ENCODE results near the gene UQCC2.

The UQCC2 gene

DNA sequence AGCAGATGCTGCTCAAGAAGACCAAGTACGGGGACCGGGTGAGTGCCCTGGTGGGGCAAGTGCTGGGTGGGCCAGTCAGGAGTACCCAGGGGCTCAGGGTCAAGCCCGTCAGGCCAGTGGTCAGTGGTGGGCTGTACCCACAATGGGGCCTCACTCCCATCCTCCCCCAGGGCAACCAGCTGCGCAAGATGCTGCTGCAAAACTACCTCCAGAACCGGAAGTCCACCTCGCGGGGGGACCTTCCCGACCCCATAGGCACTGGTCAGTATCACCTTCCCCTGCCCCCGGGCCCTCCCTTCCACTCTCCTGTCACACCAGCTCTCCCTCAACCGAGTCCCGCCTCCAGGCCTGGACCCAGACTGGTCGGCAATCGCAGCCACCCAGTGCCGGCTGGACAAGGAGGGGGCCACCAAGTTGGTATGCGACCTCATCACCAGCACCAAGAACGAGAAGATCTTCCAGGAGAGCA, 27.0 kb downstream of the UQCC2 start:
- TF ChIP-seq CTCF (conservative IDR thresholded peaks at IDR 0.05) (no peak), ZFX (IDR thresholded peaks at IDR 0.05) (no peak)
- H3K27ac ChIP-seq: no peak overlapping the region

- TF ChIP-seq ZFX (IDR thresholded peaks at IDR 0.05): no peak
- TF ChIP-seq CTCF (conservative IDR thresholded peaks at IDR 0.05): no peak
- H3K27ac ChIP-seq: no peak overlapping the region
These were observed 27.7 kb downstream of the UQCC2 start for GRCh38 chr6:33683576-33684427.

DNA sequence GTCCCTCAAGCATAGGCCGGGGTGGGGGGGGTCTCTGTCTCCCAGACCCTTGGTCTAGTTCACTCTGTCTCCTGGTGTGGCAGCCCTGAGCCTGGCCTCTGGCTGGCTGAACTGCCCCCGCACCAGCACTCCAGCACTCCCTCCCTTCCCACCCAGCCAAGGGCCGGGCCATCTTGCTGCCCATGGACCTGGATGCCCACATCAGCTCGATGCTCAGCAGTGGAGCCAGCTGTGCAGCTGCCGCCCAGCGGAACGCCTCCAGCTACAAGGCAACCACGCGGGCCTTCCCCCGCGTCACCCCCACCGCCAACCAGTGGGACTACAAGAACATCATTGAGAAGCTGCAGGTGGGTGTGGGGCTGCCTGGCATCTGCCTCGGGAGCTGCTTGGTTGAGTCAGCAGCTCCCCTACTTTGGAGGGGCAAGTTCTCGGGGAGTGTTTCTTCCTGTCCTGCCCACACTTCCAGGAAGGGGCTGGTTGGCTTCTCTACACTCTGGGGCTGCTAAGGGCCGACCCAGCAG, 28.4 kb downstream of the UQCC2 start:
- H3K27ac ChIP-seq: no peak overlapping the region
- TF ChIP-seq CTCF (conservative IDR thresholded peaks at IDR 0.05) (no peak), ZFX (IDR thresholded peaks at IDR 0.05) (no peak)

DNA sequence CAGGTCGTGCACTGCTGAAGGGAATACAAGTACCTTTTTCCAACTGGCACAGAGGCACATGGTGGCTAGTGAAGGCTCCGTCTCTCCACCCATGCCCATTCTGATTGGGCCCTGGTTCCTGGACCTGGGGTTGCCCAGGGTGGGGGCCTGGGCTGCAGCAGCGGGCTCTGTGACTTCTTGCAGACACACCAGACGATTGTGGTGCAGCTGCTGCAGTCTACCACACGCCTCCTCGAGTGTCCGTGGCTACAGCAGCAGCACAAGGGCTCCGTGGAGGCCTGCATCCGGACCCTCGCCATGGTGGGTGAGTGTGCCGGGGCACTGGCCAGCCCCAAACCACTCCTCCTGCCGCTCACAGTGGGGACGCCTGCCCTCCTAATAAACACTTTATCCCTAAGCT, 29.2 kb downstream of the UQCC2 start:
- H3K27ac ChIP-seq: no peak overlapping the region
- TF ChIP-seq CTCF (conservative IDR thresholded peaks at IDR 0.05) (no peak), ZFX (IDR thresholded peaks at IDR 0.05) (no peak)

GRCh38 chr6:33679761-33680160, 31.7 kb downstream of the UQCC2 start:
- TF ChIP-seq CTCF (conservative IDR thresholded peaks at IDR 0.05) (no peak), ZFX (IDR thresholded peaks at IDR 0.05) (no peak)
- no peak overlapping the region for H3K27ac ChIP-seq

GRCh38 chr6:33678932-33679490, 32.5 kb downstream of the UQCC2 start:
- no peak for TF ChIP-seq ZFX (IDR thresholded peaks at IDR 0.05)
- no peak for TF ChIP-seq CTCF (conservative IDR thresholded peaks at IDR 0.05)
- no peak overlapping the region for H3K27ac ChIP-seq

All from C4-2B (cell line).